Measurements from ENCODE around the gene ZNF334. TPM values are rescaled to one million over a fixed set of nuclear protein-coding genes. Genes with fewer than 3 reads are reported as not detected.

ZNF334 gene
- total RNA-seq, 1 experiment from 2014 or later = 18.7 TPM

- ChIA-PET POLR2A (no interaction called here), CTCF (interaction anchor here (1.1 to 3.2 kb wide), 5 partner anchors 31 to 163 kb away, joined by 3 to 10 read pairs (median 4); partner anchors contain the start of gene OCSTAMP)
- Mint-ChIP-seq H3K9me3 (peaks cover 10% of the 10 kb centered on the region), H3K4me1 (no peaks in the 10 kb centered on the region), H3K4me3 (no peak overlapping the region), H3K36me3 (peaks cover 2% of the 10 kb centered on the region; the same call in 1 of the 2 replicates), H3K27me3 (ENCODE audit: low read depth) (peaks cover 20% of the 10 kb centered on the region), H3K27ac (no peak overlapping the region)
- TF ChIP-seq ZMAT4 (CRISPR knock-in tag; IDR thresholded peaks at IDR 0.05) (no peak), ELF4 (CRISPR knock-in tag; IDR thresholded peaks at IDR 0.05; ENCODE audit: low read depth) (no peak), ZNF425 (CRISPR knock-in tag; conservative IDR thresholded peaks at IDR 0.05) (no peak), AR (CRISPR knock-in tag; IDR thresholded peaks at IDR 0.05) (no peak), ETV6 (CRISPR knock-in tag; IDR thresholded peaks at IDR 0.05) (no peak), HMGA2 (CRISPR knock-in tag; IDR thresholded peaks at IDR 0.05) (no peak), SMAD3 (CRISPR knock-in tag; IDR thresholded peaks at IDR 0.05; ENCODE audit: borderline replicate concordance) (no peak), ZNF317 (CRISPR knock-in tag; IDR thresholded peaks at IDR 0.05; ENCODE audit: borderline replicate concordance, low read depth) (no peak), ZNF138 (CRISPR knock-in tag; conservative IDR thresholded peaks at IDR 0.05) (no peak), ATF3 (CRISPR knock-in tag; conservative IDR thresholded peaks at IDR 0.05) (no peak), ZNF396 (CRISPR knock-in tag; IDR thresholded peaks at IDR 0.05; ENCODE audit: borderline replicate concordance) (no peak), ZNF219 (CRISPR knock-in tag; IDR thresholded peaks at IDR 0.05; ENCODE audit: borderline replicate concordance) (no peak), HMGXB4 (CRISPR knock-in tag; IDR thresholded peaks at IDR 0.05) (no peak), TCF7 (CRISPR knock-in tag; IDR thresholded peaks at IDR 0.05; ENCODE audit: low read depth) (no peak), NFATC4 (CRISPR knock-in tag; IDR thresholded peaks at IDR 0.05) (no peak), NR1H2 (CRISPR knock-in tag; IDR thresholded peaks at IDR 0.05) (no peak), GABPB1 (CRISPR knock-in tag; IDR thresholded peaks at IDR 0.05) (no peak)
- ATAC-seq (no peak), DNase-seq (ENCODE audit: low spot score) (no peak)
These were observed 6.2 kb upstream of the ZNF334 start for GRCh38 chr20:46519471-46520068.

GRCh38 chr20:46509523-46509922 lies 3.8 kb downstream of the ZNF334 start:
- Mint-ChIP-seq H3K4me1 (peaks cover 4% of the 10 kb centered on the region), H3K27ac (no peak overlapping the region), H3K4me3 (no peak overlapping the region), H3K36me3 (peaks cover 61% of the 10 kb centered on the region), H3K9me3 (peaks cover 38% of the 10 kb centered on the region), H3K27me3 (ENCODE audit: low read depth) (no peaks in the 10 kb centered on the region)
- POLR2A ChIA-PET = no interaction called here
- CTCF ChIA-PET = no interaction called here
- ATAC-seq (no peak), DNase-seq (ENCODE audit: low spot score) (no peak)
- TF ChIP-seq USF1 (CRISPR knock-in tag; IDR thresholded peaks at IDR 0.05) = no peak
- TF ChIP-seq ZNF425 (CRISPR knock-in tag; conservative IDR thresholded peaks at IDR 0.05) = no peak
- TF ChIP-seq E2F1 (CRISPR knock-in tag; IDR thresholded peaks at IDR 0.05) = no peak
- no peak for TF ChIP-seq E2F5 (CRISPR knock-in tag; IDR thresholded peaks at IDR 0.05)
- TF ChIP-seq ATF1 (CRISPR knock-in tag; IDR thresholded peaks at IDR 0.05) = no peak
